ENCODE results near the gene AZU1. TPM values are rescaled to one million over a fixed set of nuclear protein-coding genes. Genes with fewer than 3 reads are reported as not detected.

AZU1 gene
- total and polyA plus RNA-seq, 4 donors = 0.08 to 20.2 (median 0.99) TPM

DNA sequence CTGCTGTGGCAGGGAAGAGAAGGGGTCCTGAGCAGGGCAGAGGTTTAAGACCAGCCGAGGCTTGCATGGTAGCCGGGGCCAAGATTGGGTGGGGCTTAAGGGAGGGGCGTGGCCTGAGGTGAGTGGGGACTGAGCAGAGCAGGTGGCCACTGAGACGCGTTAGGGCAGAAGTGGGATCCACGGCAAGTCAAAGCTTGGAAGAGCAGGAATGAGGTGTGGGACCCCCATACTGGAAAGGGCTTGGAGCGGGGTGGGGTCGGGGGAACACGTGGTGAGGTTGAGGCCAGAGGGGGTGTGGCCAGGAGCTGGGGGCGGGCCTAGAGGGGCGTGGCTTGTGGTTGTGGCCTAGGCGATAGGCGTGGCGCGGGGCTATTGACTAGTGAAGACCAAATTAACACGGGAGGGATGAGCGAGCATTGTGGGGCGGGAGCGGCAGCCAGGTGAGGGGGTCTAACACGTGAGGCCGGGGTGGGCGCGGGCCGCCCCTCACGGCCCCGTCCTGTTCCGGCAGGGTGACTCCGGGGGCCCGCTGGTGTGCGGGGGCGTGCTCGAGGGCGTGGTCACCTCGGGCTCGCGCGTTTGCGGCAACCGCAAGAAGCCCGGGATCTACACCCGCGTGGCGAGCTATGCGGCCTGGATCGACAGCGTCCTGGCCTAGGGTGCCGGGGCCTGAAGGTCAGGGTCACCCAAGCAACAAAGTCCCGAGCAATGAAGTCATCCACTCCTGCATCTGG, 35.1 kb downstream of the AZU1 start:
- no peak overlapping the region for H3K4me3 ChIP-seq (ENCODE audit: low read depth in 1 of 3, low read length in 3 of 3)

DNA sequence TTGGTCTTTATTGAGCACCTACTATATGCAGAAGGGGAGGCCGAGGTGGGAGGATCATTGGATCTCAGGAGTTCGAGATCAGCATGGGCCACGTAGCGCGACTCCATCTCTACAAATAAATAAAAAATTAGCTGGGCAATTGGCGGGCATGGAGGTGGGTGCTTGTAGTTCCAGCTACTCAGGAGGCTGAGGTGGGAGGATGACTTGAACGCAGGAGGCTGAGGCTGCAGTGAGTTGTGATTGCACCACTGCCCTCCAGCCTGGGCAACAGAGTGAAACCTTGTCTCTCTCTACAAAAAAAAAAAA, 35.6 kb downstream of the AZU1 start:
- no peak overlapping the region for H3K4me3 ChIP-seq (ENCODE audit: low read depth in 1 of 3, low read length in 3 of 3)
- peaks cover 0 to 1% (median 0%) of the 10 kb centered on the region in 4 donors for H3K9me3 ChIP-seq (ENCODE audit: control insufficient read depth in 4 of 4, low read length in 3 of 4)
- H3K27me3 ChIP-seq (ENCODE audit: control insufficient read depth in 4 of 4, insufficient read depth in 4 of 4, low read length in 3 of 4) = no peaks in the 10 kb centered on the region
- H3K27ac ChIP-seq (ENCODE audit: low read depth in 1 of 2, low read length in 2 of 2) = no peak overlapping the region
- peaks cover 0 to 10% (median 4%) of the 10 kb centered on the region in 4 donors for H3K36me3 ChIP-seq (ENCODE audit: control insufficient read depth in 4 of 4, insufficient read depth in 3 of 4, low read depth in 1 of 4, low read length in 3 of 4)
- peaks cover 0 to 20% (median 11%) of the 10 kb centered on the region in 4 donors for H3K4me1 ChIP-seq (ENCODE audit: control insufficient read depth in 4 of 4, insufficient read depth in 4 of 4, low read length in 3 of 4)
- WGBS = 64% methylated on average over 7 of the region's 7 CpGs
- no peak overlapping the region for H3K9ac ChIP-seq (ENCODE audit: low read depth in 1 of 2, low read length in 2 of 2)
- no peak for DNase-seq (ENCODE audit: low spot score)
- TF ChIP-seq, protein P1, sequence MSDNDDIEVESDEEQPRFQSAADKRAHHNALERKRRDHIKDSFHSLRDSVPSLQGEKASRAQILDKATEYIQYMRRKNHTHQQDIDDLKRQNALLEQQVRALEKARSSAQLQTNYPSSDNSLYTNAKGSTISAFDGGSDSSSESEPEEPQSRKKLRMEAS (IDR thresholded peaks at IDR 0.05) = no peak
- TF ChIP-seq ZBTB33 (IDR thresholded peaks at IDR 0.05) (no peak), GABPA (IDR thresholded peaks at IDR 0.05 in 1 of 2, conservative IDR thresholded peaks at IDR 0.05 in 1 of 2) (no peak), TAF1 (conservative IDR thresholded peaks at IDR 0.05) (no peak), HNF4G (IDR thresholded peaks at IDR 0.05) (no peak), RAD21 (IDR thresholded peaks at IDR 0.05) (no peak), NR2F2 (IDR thresholded peaks at IDR 0.05) (no peak), JUND (IDR thresholded peaks at IDR 0.05) (no peak), FOXA1 (IDR thresholded peaks at IDR 0.05) (no peak), SP1 (IDR thresholded peaks at IDR 0.05) (no peak), FOXA2 (IDR thresholded peaks at IDR 0.05) (no peak), YY1 (IDR thresholded peaks at IDR 0.05) (no peak), EGR1 (IDR thresholded peaks at IDR 0.05; ENCODE audit: low read depth in 2 of 2) (no peak), CTCF (IDR thresholded peaks at IDR 0.05; ENCODE audit: low read depth, low read length, missing input control) (no peak), ATF3 (IDR thresholded peaks at IDR 0.05) (no peak), RXRA (IDR thresholded peaks at IDR 0.05) (no peak), HNF4A (conservative IDR thresholded peaks at IDR 0.05) (no peak)
- TF ChIP-seq, protein P2, sequence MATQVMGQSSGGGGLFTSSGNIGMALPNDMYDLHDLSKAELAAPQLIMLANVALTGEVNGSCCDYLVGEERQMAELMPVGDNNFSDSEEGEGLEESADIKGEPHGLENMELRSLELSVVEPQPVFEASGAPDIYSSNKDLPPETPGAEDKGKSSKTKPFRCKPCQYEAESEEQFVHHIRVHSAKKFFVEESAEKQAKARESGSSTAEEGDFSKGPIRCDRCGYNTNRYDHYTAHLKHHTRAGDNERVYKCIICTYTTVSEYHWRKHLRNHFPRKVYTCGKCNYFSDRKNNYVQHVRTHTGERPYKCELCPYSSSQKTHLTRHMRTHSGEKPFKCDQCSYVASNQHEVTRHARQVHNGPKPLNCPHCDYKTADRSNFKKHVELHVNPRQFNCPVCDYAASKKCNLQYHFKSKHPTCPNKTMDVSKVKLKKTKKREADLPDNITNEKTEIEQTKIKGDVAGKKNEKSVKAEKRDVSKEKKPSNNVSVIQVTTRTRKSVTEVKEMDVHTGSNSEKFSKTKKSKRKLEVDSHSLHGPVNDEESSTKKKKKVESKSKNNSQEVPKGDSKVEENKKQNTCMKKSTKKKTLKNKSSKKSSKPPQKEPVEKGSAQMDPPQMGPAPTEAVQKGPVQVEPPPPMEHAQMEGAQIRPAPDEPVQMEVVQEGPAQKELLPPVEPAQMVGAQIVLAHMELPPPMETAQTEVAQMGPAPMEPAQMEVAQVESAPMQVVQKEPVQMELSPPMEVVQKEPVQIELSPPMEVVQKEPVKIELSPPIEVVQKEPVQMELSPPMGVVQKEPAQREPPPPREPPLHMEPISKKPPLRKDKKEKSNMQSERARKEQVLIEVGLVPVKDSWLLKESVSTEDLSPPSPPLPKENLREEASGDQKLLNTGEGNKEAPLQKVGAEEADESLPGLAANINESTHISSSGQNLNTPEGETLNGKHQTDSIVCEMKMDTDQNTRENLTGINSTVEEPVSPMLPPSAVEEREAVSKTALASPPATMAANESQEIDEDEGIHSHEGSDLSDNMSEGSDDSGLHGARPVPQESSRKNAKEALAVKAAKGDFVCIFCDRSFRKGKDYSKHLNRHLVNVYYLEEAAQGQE (IDR thresholded peaks at IDR 0.05) = no peak

More for the DNA sequence above, 35.1 kb downstream of the AZU1 start:
- Histone ChIP-seq H3K27me3 (ENCODE audit: control insufficient read depth in 4 of 4, insufficient read depth in 4 of 4, low read length in 3 of 4) (no peaks in the 10 kb centered on the region), H3K27ac (ENCODE audit: low read depth in 1 of 2, low read length in 2 of 2) (no peak overlapping the region), H3K36me3 (ENCODE audit: control insufficient read depth in 4 of 4, insufficient read depth in 3 of 4, low read depth in 1 of 4, low read length in 3 of 4) (peaks cover 0 to 5% (median 2%) of the 10 kb centered on the region in 4 donors), H3K4me1 (ENCODE audit: control insufficient read depth in 4 of 4, insufficient read depth in 4 of 4, low read length in 3 of 4) (peaks cover 0 to 20% (median 11%) of the 10 kb centered on the region in 4 donors), H3K9ac (ENCODE audit: low read depth in 1 of 2, low read length in 2 of 2) (no peak overlapping the region), H3K9me3 (ENCODE audit: control insufficient read depth in 4 of 4, low read length in 3 of 4) (peaks cover 0 to 1% (median 0%) of the 10 kb centered on the region in 4 donors)
- peak; percentile 83 for DNase-seq (ENCODE audit: low spot score)
- WGBS = 19% methylated on average over 48 of the region's 48 CpGs
- TF ChIP-seq, protein P1 (IDR thresholded peaks at IDR 0.05) = no peak
- no peak for TF ChIP-seq ZBTB33 (IDR thresholded peaks at IDR 0.05)
- no peak for TF ChIP-seq GABPA (IDR thresholded peaks at IDR 0.05 in 1 of 2, conservative IDR thresholded peaks at IDR 0.05 in 1 of 2)

Data from liver (tissue), 9 donors.